Adrenal gland (tissue), 12 donors: ENCODE measurements around the gene RAB4A. TPM values are rescaled to one million over a fixed set of nuclear protein-coding genes. Genes with fewer than 3 reads are reported as not detected.
"Not testable (repeated sequence)": the region's sequence is repeated elsewhere in the genome, so short reads cannot be mapped to it uniquely, and the experiment has no call there.

Source experiments
- DNase-seq, 7 donors: peaks; one replicate each; pipeline ENCODE4 v3.0.0-alpha.2; 2019 to 2020
- H3K27ac ChIP-seq, 5 donors: fragments of 200-600 bp; sonication (generic) in 4 of 5; 1 replicate in 3 of 5; 2 replicates in 2 of 5; pipeline versions ENCODE4 v1.5.1 to v1.8.0; 2016 to 2020; ENCODE audit warnings: mild to moderate bottlenecking in 1 of 5
- H3K27me3 ChIP-seq: fragments of 200-600 bp; 2 replicates; pipeline ENCODE4 v1.8.0; 2021
- H3K36me3 ChIP-seq, 2 donors: fragments of 200-600 bp; replicated peaks in 1 of 2; 1 replicate in 1 of 2; 2 replicates in 1 of 2; pipeline versions ENCODE4 v1.5.1 to v1.8.0; 2018 to 2022
- H3K4me1 ChIP-seq, 2 donors: fragments of 200-600 bp; replicated peaks in 1 of 2; 1 replicate in 1 of 2; 2 replicates in 1 of 2; pipeline versions ENCODE4 v1.5.1 to v1.8.0; 2018 to 2021
- H3K4me3 ChIP-seq, 4 donors: fragments of 200-600 bp; sonication (generic) in 3 of 4; one replicate each; pipeline ENCODE4 v1.5.1; 2016 to 2018
- H3K9me3 ChIP-seq, 3 donors: fragments of 200-600 bp; sonication (generic) in 1 of 3; replicated peaks in 1 of 3; 1 replicate in 2 of 3; 2 replicates in 1 of 3; pipeline versions ENCODE4 v1.5.1 to v1.8.0; 2016 to 2021
- CTCF ChIP-seq, 6 experiments: fragments of 450-650 bp in 4 of 6; fragments of 200-600 bp in 2 of 6; sonication (generic) in 1 of 6; IDR thresholded peaks; 1 replicate in 5 of 6; 2 replicates in 1 of 6; pipeline versions ENCODE4 v1.5.1 to v1.8.0; 2016 to 2021; ENCODE audit warnings: antibody characterized with exemption in 6 of 6, mild to moderate bottlenecking in 2 of 6, moderate library complexity in 1 of 6
- POLR2A ChIP-seq, 2 donors: fragments of 450-650 bp; IDR thresholded peaks; one replicate each; pipeline ENCODE4 v1.6.1; 2017; ENCODE audit warnings: antibody characterized with exemption in 2 of 2, mild to moderate bottlenecking in 2 of 2, moderate library complexity in 1 of 2
- WGBS, 4 donors: extraction: QIAGEN DNeasy Blood & Tissue Kit in 2 of 4; methylation state at CpG; one replicate each; pipeline versions ENCODE4 v1.1.5 to v1.1.7; 2013 to 2017; 5-methylcytosine and 5-hydroxymethylcytosine counted together
- intact Hi-C, 2 donors: fragments of 100-400 bp; cut with DNase I; formaldehyde crosslinking; loops; one replicate each; pipeline versions ENCODE4 v1.14.1 to v1.15.0; 2022 to 2023
- polyA plus RNA-seq, 3 donors: library from polyadenylated mRNA; stranded (reverse); fragments of 200-250 nt in 2 of 3; fragments of 350-450 nt in 1 of 3; fragmentation: Illumina TruSeq in 1 of 3; extraction: RNeasy Lipid Tissue Mini Kit (QIAGEN cat#74804) in 1 of 3; gene quantifications; one replicate each; pipeline ENCODE4 v1.2.3, GENCODE V29; 2013 to 2014
- total RNA-seq, 9 donors: library from RNA; depleted of rRNA in 4 of 9; stranded (reverse); fragments of >200 nt in 4 of 9; fragments of 120-200 nt in 1 of 9; fragmentation: NEBNext Ultra II Directional in 1 of 9; extraction: Animal tissue kit (Norgen Biotek cat#: 25700) in 1 of 9; gene quantifications; one replicate each; pipeline versions ENCODE4 v1.1.0 to v1.2.4, GENCODE V29; 2013 to 2023
- donor health status: healthy with polysubstance abuse.
- donor health status: Bipolar disorder and iron deficiency.
- donor health status: DM: yes; HTN: yes; CAD: no.
- donor health status: DM: no; HTN: no; CAD: no.
- donor health status: DM: no; HTN: no; CAD: no.
- donor health status: DM: yes; HTN: yes; CAD: no.

RAB4A gene
- total and polyA plus RNA-seq, 12 donors, result 14.5 to 80.9 (median 45.3) TPM

- 58 to 62% (median 59%) methylated on average over 2 of the region's 2 CpGs for WGBS, 4 donors
- Histone ChIP-seq H3K27me3 (no peaks in the 10 kb centered on the region), H3K4me3 (no peak overlapping the region), H3K9me3 (no peaks in the 10 kb centered on the region), H3K27ac (no peak overlapping the region), H3K36me3 (peaks cover 0 to 6% of the 10 kb centered on the region in 2 donors), H3K4me1 (no peaks in the 10 kb centered on the region)
- no peak for TF ChIP-seq CTCF (IDR thresholded peaks at IDR 0.05)
- no peak for TF ChIP-seq POLR2A (IDR thresholded peaks at IDR 0.05)
- no peak for DNase-seq
- intact Hi-C loops, result no loop called here
Observed at GRCh38 chr1:229286099-229286766, 15.3 kb downstream of the RAB4A start.

- intact Hi-C loops, result no loop called here
- no peak overlapping the region for H3K4me3 ChIP-seq
- peaks cover 0 to 6% of the 10 kb centered on the region in 2 donors for H3K36me3 ChIP-seq
- H3K9me3 ChIP-seq, result no peaks in the 10 kb centered on the region
- H3K27ac ChIP-seq, result no peak overlapping the region
- H3K4me1 ChIP-seq, result no peaks in the 10 kb centered on the region
- WGBS, 4 donors, result 96 to 100% (median 98%) methylated on average over 1 of the region's 1 CpG
- TF ChIP-seq POLR2A (IDR thresholded peaks at IDR 0.05), result no peak
- TF ChIP-seq CTCF (IDR thresholded peaks at IDR 0.05), result no peak
- no peak for DNase-seq
- H3K27me3 ChIP-seq, result no peaks in the 10 kb centered on the region
Observed at GRCh38 chr1:229287267-229287666, 16.4 kb downstream of the RAB4A start.

GRCh38 chr1:229288516-229288915 lies 17.6 kb downstream of the RAB4A start:
- peaks cover 0 to 9% of the 10 kb centered on the region in 2 donors for H3K36me3 ChIP-seq
- no peaks in the 10 kb centered on the region for H3K27me3 ChIP-seq
- H3K4me1 ChIP-seq, result no peaks in the 10 kb centered on the region
- H3K27ac ChIP-seq, result no peak overlapping the region
- no peak for DNase-seq
- 83 to 97% (median 92%) methylated on average over 1 of the region's 1 CpG for WGBS, 4 donors
- H3K4me3 ChIP-seq, result no peak overlapping the region
- intact Hi-C loops, result no loop called here
- no peak for TF ChIP-seq POLR2A (IDR thresholded peaks at IDR 0.05)
- TF ChIP-seq CTCF (IDR thresholded peaks at IDR 0.05), result no peak
- no peaks in the 10 kb centered on the region for H3K9me3 ChIP-seq

GRCh38 chr1:229291686-229292085 lies 20.8 kb downstream of the RAB4A start:
- H3K27ac ChIP-seq, H3K4me3 ChIP-seq, H3K27me3 ChIP-seq, intact Hi-C loops, DNase-seq, H3K36me3 ChIP-seq, H3K9me3 ChIP-seq, H3K4me1 ChIP-seq: not testable (repeated sequence)
- 91 to 99% (median 94%) methylated on average over 3 to 4 of the region's 4 CpGs for WGBS, 4 donors
